Caco-2 (cell line): ENCODE data around the gene RNF112. TPM values are rescaled to one million over a fixed set of nuclear protein-coding genes. Genes with fewer than 3 reads are reported as not detected.

Experiments used
- BruUV-seq: library from RNA; stranded (reverse); fragments of 400-500 nt; replicated peaks from 2 replicates; lab custom pipeline; 2021; lab: Mats Ljungman, UMichigan
- CTCF ChIA-PET: fragments of 300-600 bp; sonication (Branson Sonifier 250); formaldehyde crosslinking; loops from one replicate; lab custom pipeline; 2022; ENCODE audit warnings: antibody characterized with exemption; lab: Charles Lee
- POLR2A ChIA-PET: fragments of 300-600 bp; sonication (Branson Sonifier 250); formaldehyde crosslinking; loops from one replicate; lab custom pipeline; 2022; ENCODE audit warnings: antibody characterized with exemption; lab: Charles Lee
- DNase-seq, 2 experiments: peaks; one replicate each; pipeline versions ENCODE4 v3.0.0 to v3.0.0-alpha.2; 2020 to 2022
- H3K27me3 ChIP-seq: replicated peaks from 2 replicates; pipeline ENCODE4 v1.6.0; 2011; ENCODE audit warnings: low read length; ENCODE audit not compliant: control insufficient read depth, insufficient read depth
- H3K36me3 ChIP-seq: 2 replicates; pipeline ENCODE4 v1.5.1; 2011; ENCODE audit warnings: low read length; ENCODE audit not compliant: control insufficient read depth, insufficient read depth
- H3K4me1 ChIP-seq: fragments of 250-450 bp; sonication (Bioruptor Pico); 2 replicates; pipeline ENCODE4 v1.5.1; 2020; ENCODE audit warnings: mild to moderate bottlenecking
- H3K4me3 ChIP-seq: 2 replicates; pipeline ENCODE4 v1.5.1; 2011; ENCODE audit warnings: low read depth, mild to moderate bottlenecking, control low read depth, low read length
- H3K9me3 ChIP-seq: fragments of 250-450 bp; sonication (Bioruptor Pico); 2 replicates; pipeline ENCODE4 v1.5.1; 2020; ENCODE audit warnings: mild to moderate bottlenecking, moderate library complexity
- H3K27ac Mint-ChIP-seq: one replicate; pipeline ENCODE4 v1.8.0; 2022; ENCODE audit warnings: mixed read lengths; ENCODE audit not compliant: unreplicated experiment
- H3K27me3 Mint-ChIP-seq: one replicate; pipeline ENCODE4 v1.8.0; 2022; ENCODE audit warnings: mixed read lengths; ENCODE audit not compliant: insufficient read depth, unreplicated experiment
- H3K36me3 Mint-ChIP-seq: one replicate; pipeline ENCODE4 v1.8.0; 2022; ENCODE audit warnings: mild to moderate bottlenecking, mixed read lengths; ENCODE audit not compliant: insufficient read depth, unreplicated experiment
- H3K4me1 Mint-ChIP-seq: one replicate; pipeline ENCODE4 v1.8.0; 2022; ENCODE audit warnings: low read depth, mixed read lengths; ENCODE audit not compliant: unreplicated experiment
- H3K4me3 Mint-ChIP-seq: one replicate; pipeline ENCODE4 v1.8.0; 2022; ENCODE audit warnings: mild to moderate bottlenecking, moderate library complexity, mixed read lengths; ENCODE audit not compliant: unreplicated experiment
- H3K9me3 Mint-ChIP-seq: one replicate; pipeline ENCODE4 v1.8.0; 2022; ENCODE audit warnings: mixed read lengths; ENCODE audit not compliant: unreplicated experiment
- intact Hi-C: fragments of 100-400 bp; cut with micrococcal nuclease; formaldehyde crosslinking; loops from one replicate; pipeline ENCODE4 v1.10.0; 2022; ENCODE audit not compliant: unreplicated experiment
- total RNA-seq: library from RNA; stranded (reverse); gene quantifications from 2 replicates; pipeline ENCODE4 v1.2.3, GENCODE V29; 2022
- TF ChIP-seq, protein P1 (sequence below), 2 experiments: fragments of 200-600 bp in 1 of 2; IDR thresholded peaks; 1 replicate in 1 of 2; 2 replicates in 1 of 2; pipeline versions ENCODE4 v1.5.1 to v1.8.0; 2011 to 2022; ENCODE audit warnings: antibody characterized with exemption in 1 of 2, control low read depth in 1 of 2, inconsistent platforms in 1 of 2, low read depth in 1 of 2, low read length in 1 of 2, mild to moderate bottlenecking in 1 of 2, moderate library complexity in 1 of 2; ENCODE audit not compliant: insufficient read depth in 1 of 2, severe bottlenecking in 1 of 2, unreplicated experiment in 1 of 2

RNF112 gene
- total RNA-seq, 1 experiment from 2014 or later: not detected

DNA sequence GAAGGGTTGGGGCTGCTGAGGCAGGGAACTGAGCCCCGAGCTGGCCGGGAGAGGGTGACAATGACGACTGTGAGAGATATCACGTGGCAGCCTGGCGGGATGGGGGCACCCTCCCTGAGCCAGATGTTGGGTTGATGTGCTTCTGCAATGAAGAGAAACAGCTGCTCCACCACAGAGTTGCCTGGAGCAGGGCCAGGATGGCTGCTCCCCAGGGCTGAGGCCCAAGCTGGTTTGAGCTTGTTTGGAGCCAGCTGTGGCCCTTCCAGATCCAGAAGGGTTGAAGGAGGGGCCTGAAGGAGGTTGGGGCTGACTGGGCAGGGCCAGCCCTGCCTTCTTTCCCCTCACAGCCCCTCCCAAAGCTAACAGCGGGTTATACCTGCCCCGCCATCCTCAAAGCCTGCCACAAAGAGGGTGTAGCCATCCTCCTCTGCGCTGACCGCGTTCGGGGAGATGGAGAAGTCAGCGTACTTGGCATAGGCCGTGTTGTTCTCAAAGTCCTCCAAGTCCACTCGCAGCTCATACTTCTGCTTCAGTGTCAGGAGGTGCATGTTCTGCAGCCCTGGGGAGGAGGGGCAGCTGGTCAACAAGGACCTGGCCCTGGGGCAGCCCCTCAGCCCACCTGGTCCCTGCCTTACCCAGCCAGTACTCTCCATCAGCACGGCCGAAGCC lies 26.2 kb upstream of the RNF112 start:
- Mint-ChIP-seq H3K4me3 (no peak overlapping the region), H3K27ac (no peak overlapping the region), H3K36me3 (peaks cover 43% of the 10 kb centered on the region), H3K27me3 (no peaks in the 10 kb centered on the region), H3K9me3 (no peaks in the 10 kb centered on the region), H3K4me1 (peaks cover 8% of the 10 kb centered on the region)
- ChIA-PET POLR2A (no interaction called here), CTCF (no interaction called here)
- TF ChIP-seq, protein P1, sequence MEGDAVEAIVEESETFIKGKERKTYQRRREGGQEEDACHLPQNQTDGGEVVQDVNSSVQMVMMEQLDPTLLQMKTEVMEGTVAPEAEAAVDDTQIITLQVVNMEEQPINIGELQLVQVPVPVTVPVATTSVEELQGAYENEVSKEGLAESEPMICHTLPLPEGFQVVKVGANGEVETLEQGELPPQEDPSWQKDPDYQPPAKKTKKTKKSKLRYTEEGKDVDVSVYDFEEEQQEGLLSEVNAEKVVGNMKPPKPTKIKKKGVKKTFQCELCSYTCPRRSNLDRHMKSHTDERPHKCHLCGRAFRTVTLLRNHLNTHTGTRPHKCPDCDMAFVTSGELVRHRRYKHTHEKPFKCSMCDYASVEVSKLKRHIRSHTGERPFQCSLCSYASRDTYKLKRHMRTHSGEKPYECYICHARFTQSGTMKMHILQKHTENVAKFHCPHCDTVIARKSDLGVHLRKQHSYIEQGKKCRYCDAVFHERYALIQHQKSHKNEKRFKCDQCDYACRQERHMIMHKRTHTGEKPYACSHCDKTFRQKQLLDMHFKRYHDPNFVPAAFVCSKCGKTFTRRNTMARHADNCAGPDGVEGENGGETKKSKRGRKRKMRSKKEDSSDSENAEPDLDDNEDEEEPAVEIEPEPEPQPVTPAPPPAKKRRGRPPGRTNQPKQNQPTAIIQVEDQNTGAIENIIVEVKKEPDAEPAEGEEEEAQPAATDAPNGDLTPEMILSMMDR (IDR thresholded peaks at IDR 0.05; ENCODE audit: insufficient read depth in 1 of 2, low read depth in 1 of 2, low read length in 1 of 2, severe bottlenecking in 1 of 2, unreplicated experiment in 1 of 2): no peak
- intact Hi-C loops: no loop called here
- H3K27me3 ChIP-seq: no peaks in the 10 kb centered on the region
- H3K4me3 ChIP-seq: no peak overlapping the region
- no peaks in the 10 kb centered on the region for H3K9me3 ChIP-seq
- peaks cover 16% of the 10 kb centered on the region; the same call in 1 of the 2 replicates for H3K4me1 ChIP-seq
- peaks cover 5% of the 10 kb centered on the region for H3K36me3 ChIP-seq
- no peak for DNase-seq
- BruUV-seq: no TSS peak

DNA sequence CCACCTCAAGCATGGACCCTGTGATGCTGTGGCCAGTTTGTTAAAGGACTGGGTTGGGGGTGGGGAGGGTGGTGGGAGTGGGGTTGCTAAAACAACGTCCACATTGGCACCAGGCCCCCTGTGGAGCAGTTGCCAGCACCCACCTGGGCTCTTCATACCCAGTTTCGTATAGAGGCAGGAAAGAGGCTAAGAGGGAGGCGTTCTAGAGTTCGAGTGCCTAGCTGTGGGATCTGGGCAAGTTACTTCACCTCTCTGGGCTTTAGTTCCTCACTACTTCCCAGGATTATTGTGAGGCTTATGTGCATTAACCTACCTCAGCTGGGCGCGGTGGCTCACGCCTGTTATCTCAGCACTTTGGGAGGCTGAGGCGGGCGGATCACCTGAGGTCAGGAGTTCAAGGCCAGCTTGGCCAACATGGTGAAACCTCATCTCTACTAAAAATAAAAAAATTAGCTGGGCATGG lies 25.5 kb upstream of the RNF112 start:
- no peak overlapping the region for H3K4me3 ChIP-seq
- Mint-ChIP-seq H3K36me3 (peaks cover 36% of the 10 kb centered on the region), H3K9me3 (no peaks in the 10 kb centered on the region), H3K27ac (no peak overlapping the region), H3K27me3 (no peaks in the 10 kb centered on the region), H3K4me1 (peaks cover 8% of the 10 kb centered on the region), H3K4me3 (no peak overlapping the region)
- peaks cover 5% of the 10 kb centered on the region for H3K36me3 ChIP-seq
- peaks cover 16% of the 10 kb centered on the region; the same call in 1 of the 2 replicates for H3K4me1 ChIP-seq
- intact Hi-C loops: no loop called here
- H3K9me3 ChIP-seq: no peaks in the 10 kb centered on the region
- DNase-seq: no peak
- CTCF ChIA-PET: no interaction called here
- TF ChIP-seq, protein P1 (IDR thresholded peaks at IDR 0.05; ENCODE audit: insufficient read depth in 1 of 2, low read depth in 1 of 2, low read length in 1 of 2, severe bottlenecking in 1 of 2, unreplicated experiment in 1 of 2): no peak
- BruUV-seq: no TSS peak
- POLR2A ChIA-PET: interaction anchor here (1.4 kb wide), 1 partner anchor 8 kb away, joined by 15 read pairs; the partner anchor contains the start of gene MAPK7
- H3K27me3 ChIP-seq: no peaks in the 10 kb centered on the region

DNA sequence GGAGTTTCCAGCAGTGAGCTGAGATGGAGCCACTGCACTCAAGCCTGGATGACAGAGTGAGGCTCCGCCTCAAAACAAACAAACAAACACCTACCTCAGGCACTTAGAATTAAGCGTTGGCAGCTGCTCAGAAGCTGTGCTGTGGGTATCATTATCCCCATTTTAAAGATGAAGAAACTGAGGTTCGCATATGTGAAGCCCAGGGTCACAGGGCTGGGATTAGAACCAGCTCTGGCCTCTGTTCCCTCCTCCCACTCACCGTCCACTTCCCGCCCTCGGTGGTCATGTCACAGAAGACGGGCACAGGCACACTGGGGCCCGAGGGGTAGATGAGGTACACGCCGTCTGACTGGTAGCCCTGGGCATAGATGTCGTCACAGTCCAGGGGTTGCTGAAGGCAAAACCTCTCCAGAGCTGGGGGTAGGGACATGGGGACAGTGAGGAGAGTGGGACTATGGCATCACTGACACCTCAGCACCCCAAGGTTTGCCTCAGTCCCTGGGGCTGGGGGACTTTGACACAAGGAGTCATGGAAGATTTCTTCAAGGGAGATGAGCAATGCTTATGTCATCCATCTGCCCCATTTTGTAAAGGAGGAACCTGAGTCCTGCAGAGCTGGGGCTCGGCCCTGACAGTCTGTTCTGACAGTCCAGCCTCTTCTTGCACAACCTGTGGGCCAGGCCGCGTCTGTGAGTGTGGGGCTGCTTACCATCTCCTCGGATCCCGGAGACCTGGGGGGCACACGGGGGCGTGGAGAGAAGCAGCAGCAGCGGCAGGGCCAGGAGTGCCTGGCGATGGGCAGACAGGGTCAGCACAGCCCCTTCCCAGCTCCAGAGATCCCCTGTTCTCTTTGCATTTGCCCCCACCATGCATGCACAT lies 24.7 kb upstream of the RNF112 start:
- no peaks in the 10 kb centered on the region for H3K9me3 Mint-ChIP-seq
- TF ChIP-seq, protein P1 (IDR thresholded peaks at IDR 0.05; ENCODE audit: insufficient read depth in 1 of 2, low read depth in 1 of 2, low read length in 1 of 2, severe bottlenecking in 1 of 2, unreplicated experiment in 1 of 2): no peak
- no peak overlapping the region for H3K4me3 Mint-ChIP-seq
- H3K27ac Mint-ChIP-seq: no peak overlapping the region
- DNase-seq: no peak
- H3K27me3 Mint-ChIP-seq: no peaks in the 10 kb centered on the region
- POLR2A ChIA-PET: interaction anchor here (0.6 to 1.4 kb wide), 2 partner anchors 9 to 1071 kb away, joined by 3 to 15 read pairs; partner anchors contain the start of gene MAPK7
- H3K36me3 Mint-ChIP-seq: peaks cover 28% of the 10 kb centered on the region
- BruUV-seq: no TSS peak
- CTCF ChIA-PET: no interaction called here
- Histone ChIP-seq H3K9me3 (no peaks in the 10 kb centered on the region), H3K4me3 (no peak overlapping the region), H3K36me3 (peaks cover 5% of the 10 kb centered on the region), H3K4me1 (peaks cover 16% of the 10 kb centered on the region; the same call in 1 of the 2 replicates), H3K27me3 (no peaks in the 10 kb centered on the region)
- intact Hi-C loops: no loop called here
- H3K4me1 Mint-ChIP-seq: peaks cover 8% of the 10 kb centered on the region
